RCC 7860 (cell line): ENCODE results near the gene RASGRP2.
A peak's percentile ranks its signal among the peaks of the same experiment; 100 is the strongest.

Source experiments
- DNase-seq: peaks from one replicate; pipeline ENCODE4 v3.0.0-alpha.2; 2015; ENCODE audit warnings: low spot score
- FAIRE-seq: peaks from 2 replicates; lab custom pipeline; 2012; peaks lifted over from hg19 to GRCh38; lab: Jason Lieb, UNC

RASGRP2 gene

DNA sequence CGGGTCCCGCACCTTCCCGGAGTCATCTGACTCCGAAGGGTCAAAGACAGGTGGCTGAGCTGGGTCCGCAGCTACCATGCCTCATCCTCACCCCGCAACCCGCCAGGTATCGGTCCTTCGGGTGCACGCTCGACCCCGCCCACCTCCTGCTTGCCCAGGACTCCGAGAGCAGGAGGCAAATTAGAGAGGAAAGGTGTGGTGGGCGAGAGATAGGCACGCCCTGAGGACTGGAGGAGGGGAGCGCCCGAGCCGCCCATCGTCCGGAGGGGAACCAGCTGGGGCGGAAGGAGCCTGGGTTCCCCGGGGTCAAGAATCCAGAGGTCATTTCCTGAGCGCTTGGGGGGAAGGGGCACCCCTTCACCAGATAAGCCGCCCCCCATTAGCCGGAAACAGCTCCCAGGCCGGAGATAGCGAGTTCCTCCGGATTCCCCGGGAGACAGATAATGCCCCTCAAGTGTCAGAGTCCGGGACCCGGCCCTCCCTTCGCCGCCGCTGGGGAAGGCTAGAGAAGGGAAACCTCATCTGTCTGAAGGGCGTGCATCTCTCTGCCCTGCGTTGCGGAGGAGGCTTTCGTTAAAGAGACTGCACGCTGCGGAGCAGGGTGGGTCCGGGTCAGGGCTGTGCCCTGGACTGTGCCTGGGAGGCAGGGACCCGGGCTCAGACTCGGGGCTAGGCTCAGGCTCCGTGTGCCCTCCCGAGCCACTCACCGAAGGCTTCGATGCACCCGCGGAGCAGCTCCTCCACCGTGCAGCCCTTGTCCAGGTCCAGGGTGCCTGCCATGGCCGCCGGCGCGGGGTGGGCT, 1.7 kb downstream of the RASGRP2 start:
- no peak for DNase-seq
- FAIRE-seq, result no peak

DNA sequence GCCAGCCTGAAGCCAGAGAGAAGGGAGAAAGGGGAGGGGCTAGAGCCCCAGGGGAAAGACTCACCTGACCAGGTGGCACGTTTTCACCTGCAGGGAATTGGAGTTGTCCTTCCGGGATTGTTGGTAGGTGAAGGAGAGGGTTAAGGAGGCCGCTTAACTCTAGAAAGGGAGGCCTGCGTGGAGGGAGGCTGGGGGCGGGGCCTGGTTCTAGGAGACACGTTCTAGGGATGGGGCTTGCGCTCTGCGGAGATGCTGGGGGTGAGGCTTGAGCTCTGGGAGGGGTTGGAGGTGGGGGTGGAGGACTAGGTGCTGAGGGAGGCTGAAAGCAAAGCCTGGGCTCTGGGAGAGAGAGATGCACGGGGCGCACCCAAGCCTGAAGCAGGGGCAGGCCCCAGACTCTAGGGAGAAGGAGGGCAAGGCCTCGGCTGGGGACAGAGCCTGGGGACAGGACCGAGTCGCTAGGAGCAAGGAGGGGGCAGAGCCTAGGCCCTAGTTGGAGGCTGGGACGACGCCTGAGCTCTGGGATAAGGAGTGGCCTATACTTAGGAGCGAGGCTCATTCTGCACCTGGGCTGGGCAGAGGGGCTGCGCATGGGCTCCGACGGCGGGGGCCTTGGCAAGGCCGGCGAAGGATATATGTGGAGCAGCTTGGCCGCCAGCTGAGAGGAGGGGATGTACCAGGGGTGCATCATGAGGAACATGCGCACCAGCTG, 2.4 kb downstream of the RASGRP2 start:
- DNase-seq (no peak), FAIRE-seq (no peak)

DNA sequence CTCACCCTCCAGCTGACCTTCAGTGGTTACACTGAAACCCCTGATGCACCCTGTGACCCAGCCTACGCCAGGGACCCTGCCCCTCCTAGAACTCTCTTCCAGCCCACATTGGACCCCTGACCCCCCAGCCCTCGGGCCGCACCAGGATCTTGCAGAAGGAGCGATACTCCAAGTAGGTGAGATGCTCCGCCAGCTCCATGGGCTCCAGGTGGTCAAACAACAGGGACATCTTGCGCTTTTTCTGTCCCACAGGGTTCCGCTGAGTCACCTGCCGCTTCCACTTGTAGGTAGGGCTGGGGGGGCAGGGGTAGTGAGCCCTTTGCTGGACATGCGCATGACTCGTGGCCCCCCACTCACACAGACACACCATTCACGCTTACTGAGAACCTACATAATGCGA, 4.1 kb downstream of the RASGRP2 start:
- DNase-seq (no peak), FAIRE-seq (no peak)

DNA sequence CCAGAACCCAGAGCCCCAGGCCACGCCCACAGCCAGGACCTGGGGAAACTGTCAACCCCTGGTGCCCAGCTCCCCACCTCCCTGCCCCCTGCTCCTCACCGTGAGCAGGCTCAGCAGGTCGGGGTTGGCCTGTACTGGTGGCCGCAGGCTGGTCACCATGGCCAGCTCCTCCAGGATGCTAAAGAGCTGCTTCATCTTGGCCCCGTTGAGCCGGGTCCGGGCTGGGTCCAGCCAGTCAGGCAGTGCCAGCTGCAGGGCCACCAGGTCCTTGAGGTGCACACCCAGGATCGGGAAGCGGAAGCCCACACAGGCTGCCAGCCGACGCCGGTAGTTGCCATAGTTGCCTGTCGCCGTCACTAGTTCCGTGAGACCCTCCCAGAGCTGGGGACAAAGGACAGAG, 7.3 kb downstream of the RASGRP2 start:
- FAIRE-seq (no peak), DNase-seq (no peak)

DNA sequence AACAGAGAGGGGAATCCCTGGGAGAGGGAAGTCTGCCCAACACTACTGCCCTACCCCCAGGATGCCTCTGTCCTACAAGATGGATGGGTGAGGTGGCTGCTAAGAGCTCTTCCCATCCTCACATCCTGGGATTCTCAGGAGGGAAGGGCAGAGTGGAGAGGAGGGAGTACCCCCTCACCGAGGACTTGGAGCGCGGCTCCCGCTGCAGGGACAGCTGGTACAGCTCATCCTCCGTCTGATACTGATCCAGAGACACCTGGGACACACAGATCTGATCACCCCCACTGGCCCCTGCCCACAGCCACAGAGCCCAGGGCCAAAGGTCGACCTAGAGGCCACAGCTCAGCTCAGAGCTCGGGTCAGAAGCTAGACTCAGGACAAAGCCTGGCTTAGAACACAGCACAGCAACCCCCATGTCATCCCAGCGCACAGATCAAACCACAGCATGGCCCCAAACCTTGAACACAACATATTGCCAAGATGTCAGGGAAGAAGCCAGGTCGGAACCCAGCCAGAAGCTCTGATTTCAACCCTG, 8.2 kb downstream of the RASGRP2 start:
- no peak for DNase-seq
- no peak for FAIRE-seq

DNA sequence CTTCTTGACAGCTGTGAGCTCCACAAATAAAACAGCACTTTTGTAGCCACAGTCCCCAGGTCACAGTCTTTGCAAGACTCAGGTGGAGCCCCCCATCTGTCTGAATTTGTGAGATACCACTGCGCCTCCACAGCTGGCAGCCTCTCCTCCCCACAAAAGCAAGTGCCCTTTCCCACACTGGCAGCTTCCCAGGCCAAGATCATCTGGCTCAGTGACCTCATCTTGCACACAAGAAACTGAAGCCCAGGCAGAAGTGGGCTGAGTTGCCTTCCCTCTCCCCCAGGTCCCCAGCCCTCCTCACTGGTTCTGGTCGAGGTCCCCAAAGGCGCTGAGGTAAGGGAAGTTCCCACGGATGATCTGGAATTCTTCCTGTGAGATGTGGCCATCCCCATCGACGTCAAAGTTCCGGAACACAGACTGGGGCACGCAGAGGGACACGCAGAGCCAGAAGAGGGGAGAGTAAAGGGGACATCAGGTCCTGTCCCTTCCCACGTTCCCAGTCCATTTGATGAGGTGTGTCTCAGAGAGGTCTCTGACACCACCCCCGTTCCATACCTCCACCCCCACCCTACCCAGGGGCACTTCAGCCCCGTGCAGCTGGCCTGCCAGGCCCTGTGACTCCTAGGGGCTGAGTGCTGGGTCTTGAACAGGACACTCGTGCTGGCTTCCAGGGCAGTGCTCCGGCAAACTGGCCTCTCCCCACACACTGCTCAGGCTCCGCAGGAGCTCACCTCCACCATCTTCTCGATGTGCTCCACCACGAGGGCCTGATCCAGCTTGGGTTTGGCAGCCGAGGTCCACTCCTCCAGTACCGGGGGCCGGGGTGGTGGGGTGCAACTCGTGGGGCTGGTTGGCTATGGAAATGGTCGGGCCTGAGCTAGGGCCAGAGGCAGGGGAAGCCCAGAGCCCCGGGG, 8.9 kb downstream of the RASGRP2 start:
- DNase-seq (no peak), FAIRE-seq (no peak)

DNA sequence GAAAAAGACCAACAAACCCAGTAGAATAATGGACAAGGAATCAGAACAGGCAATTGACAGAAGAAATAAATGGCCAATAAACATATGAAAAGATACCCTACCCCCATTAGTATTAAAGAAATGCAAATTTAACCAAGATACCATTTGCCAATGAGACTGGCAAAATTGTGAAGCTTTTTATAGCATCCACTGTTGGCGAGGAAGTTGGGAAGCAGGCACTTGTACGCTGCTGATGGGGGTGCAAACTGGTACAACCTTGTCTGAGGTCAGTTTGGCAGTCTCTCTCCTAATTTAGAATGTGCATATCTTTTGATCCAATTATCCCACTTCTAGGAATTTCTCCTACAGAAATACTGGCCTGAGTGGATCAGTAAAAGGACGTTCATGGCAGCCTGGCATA, 12.3 kb downstream of the RASGRP2 start:
- DNase-seq, result no peak
- FAIRE-seq, result no peak

DNA sequence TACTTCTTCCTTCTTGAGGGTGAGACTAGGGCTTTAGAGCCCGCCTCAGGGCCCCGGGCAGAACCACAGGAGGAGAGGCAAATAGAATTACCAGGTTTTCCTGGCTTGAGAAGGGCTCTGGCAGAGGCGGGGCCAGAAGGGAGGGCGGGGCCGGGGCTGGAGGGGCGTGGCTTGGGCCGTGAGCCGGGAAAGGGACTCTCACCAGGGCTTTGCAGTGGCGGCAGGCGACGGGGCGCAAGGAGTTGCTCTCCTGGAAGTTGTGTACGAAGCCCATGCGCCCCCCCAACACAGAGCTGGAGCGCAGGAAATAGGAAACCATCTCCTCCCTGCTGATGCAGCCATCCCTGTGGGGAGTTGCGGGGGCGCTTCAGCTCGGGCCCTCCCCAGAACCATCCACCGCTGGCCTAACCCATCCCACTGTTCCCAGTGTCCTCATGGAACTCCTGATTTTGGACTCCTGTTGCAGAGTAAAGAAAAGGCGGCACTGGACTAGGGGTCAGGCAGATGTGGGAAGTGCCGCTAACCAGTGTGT, 14.0 kb downstream of the RASGRP2 start:
- DNase-seq, result no peak
- FAIRE-seq, result no peak

DNA sequence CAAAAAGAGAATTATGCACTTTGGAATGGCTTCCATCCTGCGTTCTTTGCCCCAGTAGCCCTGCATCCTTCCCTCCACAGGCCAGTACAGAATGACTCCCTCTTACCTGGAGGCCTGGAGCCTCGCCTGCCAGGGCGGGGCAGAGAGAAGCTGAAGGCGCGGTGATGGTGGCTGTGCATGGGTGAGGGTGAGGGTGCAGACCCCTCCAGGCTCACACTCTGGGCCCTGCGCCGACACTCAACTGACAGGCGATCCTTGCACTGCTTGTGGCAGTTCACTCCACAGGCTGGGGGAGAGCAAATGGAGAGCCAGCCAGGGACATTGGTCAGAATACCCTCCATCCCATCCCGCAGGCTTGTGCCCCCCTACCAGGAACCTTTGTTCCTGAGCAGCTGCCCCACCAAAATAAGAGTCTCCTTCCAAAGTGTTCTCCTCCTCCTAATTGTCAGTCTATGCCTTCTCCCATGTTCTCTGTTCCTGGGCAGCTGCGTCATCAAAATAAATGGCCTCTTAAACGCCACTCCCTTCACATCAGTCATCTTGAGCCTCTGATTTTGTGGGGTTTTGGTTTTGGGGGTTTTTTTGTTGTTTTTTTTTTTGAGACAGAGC, 15.1 kb downstream of the RASGRP2 start:
- FAIRE-seq, result no peak
- no peak for DNase-seq

DNA sequence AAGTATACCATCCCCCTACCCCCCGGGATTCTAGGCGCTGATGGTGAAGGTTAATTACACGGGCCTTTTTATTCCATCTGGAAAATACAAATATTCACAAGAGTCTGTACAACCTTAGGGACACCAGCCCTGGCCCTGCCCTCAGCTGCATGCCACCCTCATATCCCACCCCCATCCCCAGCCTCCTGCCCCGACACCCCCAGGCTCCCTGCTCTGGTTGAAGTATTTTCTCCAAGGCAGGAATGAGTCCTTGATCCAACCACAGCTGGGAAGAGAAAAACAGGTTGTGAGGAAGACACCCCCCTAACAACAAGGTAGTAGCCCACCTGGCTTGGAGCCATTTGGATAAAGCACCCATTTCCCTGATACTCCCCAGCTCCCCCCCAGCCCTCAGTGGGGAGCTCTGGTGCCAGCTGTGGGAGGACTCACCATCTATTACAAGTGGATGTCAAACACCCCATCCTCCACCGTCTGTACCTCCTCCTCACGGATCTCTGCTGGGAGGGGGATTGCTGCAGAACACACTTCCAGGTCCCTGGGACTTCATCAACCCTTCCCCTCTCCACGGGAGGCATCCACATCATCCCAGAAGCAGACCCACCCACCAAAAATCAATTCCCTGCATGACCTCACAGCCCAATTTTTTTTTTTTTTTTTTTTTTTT, 16.9 kb downstream of the RASGRP2 start:
- DNase-seq (no peak), FAIRE-seq (no peak)

DNA sequence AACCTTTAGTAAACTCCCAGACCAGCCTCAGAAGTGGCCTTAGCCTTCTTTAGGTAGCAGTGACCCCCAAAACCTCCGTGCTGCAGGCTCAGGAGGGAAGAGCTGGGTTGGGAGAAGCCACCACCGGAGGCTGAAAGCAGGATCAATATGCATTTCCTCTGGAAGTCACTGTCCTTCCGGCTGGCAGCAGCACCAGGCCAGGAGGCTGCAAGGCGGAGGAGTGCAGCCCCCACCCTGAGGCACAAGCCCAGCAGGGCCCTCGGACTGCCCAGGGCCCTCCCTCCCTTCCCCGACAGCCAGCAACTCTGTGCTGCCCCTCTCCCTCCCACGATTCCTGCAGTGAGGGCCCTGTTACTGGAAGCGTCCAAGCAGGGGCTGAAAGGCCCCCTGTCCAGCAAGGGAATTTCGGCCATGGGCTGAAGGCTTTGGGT, 17.7 kb downstream of the RASGRP2 start:
- DNase-seq, result no peak
- FAIRE-seq, result no peak

DNA sequence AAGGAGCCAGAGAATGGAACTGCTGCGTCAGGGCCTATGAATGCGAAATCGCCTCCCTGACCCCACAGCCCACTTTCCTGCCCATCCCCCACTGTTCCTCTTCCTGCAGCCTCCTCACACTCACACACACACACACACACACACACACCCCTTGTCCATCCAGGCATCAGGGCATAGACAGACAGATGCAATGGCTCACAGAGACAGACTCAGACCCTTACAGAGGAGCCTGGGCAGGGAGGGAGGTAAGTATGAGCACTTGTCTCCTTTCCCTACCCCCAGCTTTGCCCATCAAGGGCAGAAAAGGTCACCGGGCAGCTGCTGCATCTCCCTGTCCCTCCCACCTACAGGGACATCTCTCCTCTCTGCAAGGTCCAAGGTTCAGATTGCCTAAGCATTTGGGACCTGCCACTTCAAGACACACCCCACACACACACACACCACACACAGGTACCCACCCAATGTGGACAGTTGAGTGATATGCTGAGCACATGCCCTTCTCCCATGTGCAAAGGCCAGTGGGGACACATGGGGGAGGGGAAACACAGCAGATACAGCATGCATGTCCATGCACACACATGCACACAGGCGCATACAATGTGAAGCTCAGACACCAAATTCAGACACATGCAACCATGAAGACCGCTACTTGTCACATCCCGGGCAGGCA, 18.9 kb downstream of the RASGRP2 start:
- DNase-seq (no peak), FAIRE-seq (no peak)

DNA sequence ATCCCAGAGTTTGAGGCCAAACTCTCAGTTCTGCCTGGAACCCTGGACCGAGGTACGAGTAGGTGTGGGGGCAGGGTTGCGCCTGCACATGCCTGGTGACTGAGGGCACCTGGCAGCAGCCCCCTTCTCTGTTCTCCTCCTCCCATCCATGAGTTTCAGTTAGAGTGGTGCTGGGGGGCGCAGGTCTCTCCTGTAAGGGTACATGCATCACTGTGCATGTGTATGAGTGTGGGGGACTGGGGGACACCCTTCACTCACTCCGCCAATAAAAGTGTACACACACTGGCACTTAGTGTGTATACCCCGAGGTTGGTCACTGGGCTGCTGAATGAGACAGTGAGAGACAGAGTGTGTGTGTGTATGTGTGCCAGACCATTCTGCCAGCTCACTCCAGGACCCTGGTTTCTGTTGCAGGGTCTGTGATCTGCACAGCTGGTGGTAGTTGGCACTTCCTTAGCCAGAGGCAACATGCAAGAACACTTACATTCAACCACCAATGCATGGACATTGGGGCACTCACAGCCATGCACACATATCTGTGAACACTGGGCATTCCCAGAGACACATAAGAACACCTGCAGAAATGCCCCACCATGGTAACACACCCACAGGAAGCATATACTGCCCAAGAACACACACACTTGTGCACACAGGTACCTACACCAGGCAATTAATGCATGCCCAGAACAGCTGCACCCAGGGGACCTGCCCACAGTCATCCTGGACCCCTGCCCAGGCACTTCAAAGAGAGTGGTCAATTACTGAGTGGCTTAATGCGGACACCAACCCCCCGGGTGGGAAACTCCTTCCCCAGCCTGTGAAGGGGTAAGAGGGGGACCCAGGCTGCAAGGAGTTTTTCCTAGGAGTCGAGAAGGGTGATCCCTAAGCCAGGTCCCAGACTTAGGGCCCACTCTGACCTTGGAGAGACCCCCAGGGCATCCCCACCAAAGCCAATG, 19.8 kb downstream of the RASGRP2 start:
- no peak for DNase-seq

DNA sequence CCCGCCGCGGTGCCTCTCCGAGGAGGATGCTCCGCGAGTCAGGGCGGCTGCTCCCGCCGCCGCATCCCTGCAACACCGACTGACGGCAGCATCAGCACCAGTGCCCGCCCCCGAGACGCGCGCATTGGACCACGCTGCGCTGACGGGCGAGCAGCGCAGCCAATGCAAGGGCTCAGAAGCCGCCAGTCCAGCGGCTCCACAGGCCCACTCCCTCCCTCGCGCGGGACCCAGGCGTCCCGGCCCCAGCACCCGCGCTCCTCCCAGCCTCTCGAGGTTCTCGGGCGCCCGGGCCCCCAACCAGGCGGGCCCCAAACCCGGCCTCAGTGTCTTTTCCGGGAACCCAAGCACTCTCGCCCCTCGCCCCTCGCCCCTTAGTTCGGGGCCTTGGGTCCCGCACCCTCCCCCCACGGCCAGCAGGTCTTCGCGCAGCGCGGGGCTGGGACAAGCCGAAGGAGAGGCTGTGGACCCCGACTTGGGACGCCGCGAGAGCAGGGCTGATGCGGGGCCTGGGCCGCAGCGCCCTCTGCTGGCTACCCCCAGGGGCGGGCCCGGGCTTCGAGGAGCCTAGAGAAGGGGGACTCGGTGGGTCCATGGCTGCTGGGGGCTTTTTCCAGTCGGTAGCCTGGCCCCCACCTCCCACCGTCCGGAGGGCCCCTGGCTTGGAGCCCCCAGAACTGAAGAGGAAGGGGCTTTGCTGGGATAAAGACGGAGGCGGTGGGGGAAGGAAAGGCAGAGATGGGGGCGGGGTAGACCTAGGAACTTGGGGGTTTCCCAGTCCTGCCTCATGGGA, 20.6 kb downstream of the RASGRP2 start, which contains the start of gene NRXN2:
Gene NRXN2, minus strand, starts transcription at position 81 of the 790 bp plus-strand sequence. CDS start 9,498 bp downstream, outside the sequence.
- DNase-seq, result peak; percentile 44
- FAIRE-seq, result no peak

More for the DNA sequence above, 19.8 kb downstream of the RASGRP2 start:
- FAIRE-seq, result no peak

DNA sequence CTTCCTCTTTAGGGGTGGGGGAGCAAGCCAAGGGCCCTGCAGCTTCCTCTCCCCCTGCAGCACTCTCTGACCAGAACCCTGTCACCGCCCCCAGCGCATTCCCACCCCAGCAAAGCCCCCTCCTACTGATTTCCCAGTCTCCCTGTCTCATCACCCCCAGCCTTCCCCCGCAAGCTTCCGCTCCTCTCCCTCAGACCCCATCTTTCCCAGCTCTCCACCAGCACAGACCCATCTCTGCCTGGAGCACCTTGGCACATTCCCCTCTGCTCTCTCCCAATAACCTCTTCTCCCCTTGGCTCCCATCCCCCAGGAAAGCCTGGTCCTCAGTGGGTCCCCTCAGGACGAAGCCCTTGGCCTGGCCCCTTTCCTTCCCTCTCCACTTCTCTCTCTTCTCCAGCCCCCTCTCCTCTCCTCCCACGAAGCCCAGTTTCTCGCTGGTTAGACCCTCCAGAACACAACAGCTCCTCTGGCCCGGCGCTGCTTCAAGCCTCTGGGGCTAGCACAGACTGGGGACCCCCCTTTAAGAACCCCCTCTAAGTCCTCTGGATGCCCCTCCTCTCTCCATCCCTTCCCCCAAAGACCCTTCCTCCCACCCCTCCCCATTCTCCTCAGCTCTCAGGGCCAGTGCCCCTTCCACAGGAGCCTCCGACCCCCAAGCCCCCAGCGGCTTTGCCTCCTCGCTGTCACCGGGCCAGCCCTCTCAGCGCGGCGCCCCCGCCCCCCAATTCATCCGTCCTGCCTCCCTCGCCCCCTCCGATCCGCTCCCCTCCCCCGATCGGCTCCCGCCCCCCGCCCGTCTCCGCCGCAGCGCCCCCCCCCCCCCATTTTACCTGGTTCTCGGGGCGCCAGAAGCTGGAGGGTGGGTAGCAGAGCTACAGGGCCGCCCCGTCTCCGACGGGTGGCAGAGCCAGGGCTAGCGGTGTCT, 21.5 kb downstream of the RASGRP2 start:
- FAIRE-seq, result no peak

DNA sequence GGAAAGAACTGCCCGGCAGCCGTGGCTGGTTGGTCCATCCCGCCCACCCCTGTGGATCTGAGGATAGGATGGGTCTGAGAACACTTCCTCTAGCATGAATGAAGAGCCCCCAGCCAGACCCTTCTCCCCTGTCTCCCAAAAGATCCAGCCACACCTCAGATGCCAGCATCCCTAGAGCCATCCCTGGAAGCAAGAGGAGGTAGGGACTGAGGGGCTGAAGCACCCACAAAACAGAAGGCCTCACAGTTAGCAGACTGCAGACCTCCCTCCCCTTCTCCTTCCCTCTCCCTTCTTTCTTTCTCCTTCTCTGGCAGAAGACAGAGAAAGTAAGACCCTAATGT, 22.6 kb downstream of the RASGRP2 start:
- no peak for FAIRE-seq
- DNase-seq, result no peak

More for the DNA sequence above, 21.5 kb downstream of the RASGRP2 start:
- no peak for DNase-seq
